Measurements from ENCODE around the gene A2M. TPM values are rescaled to one million over a fixed set of nuclear protein-coding genes. Genes with fewer than 3 reads are reported as not detected.

The A2M gene
- total and polyA plus RNA-seq, 2 donors (not counting 3 experiments of a cell fraction or from before 2014, with no cell fraction given), result 11.5 to 16.9 TPM

GRCh38 chr12:9127484-9127883, 11.8 kb upstream of the A2M start:
- Histone ChIP-seq H3K4me2 (ENCODE audit: insufficient read depth, low read length) (no peak overlapping the region), H2AFZ (ENCODE audit: low read depth, low read length) (no peak overlapping the region), H3K9me1 (replicated peaks; ENCODE audit: control insufficient read depth, extremely low read depth, insufficient read depth, low read length) (no peaks in the 10 kb centered on the region), H4K20me1 (replicated peaks; ENCODE audit: control insufficient read depth, extremely low read depth, insufficient read depth, low read length) (no peaks in the 10 kb centered on the region), H3K9me3 (replicated peaks; ENCODE audit: control insufficient read depth, insufficient read depth, low read length) (no peaks in the 10 kb centered on the region), H3K4me3 (replicated peaks in 1 of 3; ENCODE audit: insufficient read depth in 1 of 3, low read depth in 1 of 3, low read length in 3 of 3) (no peak overlapping the region), H3K27ac (ENCODE audit: insufficient read depth, low read depth, low read length) (no peak overlapping the region), H3K79me2 (ENCODE audit: control insufficient read depth, insufficient read depth, low read length) (no peaks in the 10 kb centered on the region), H3K4me1 (ENCODE audit: control insufficient read depth, extremely low read depth, insufficient read depth, low read length) (peaks cover 4% of the 10 kb centered on the region), H3K27me3 (ENCODE audit: control insufficient read depth in 2 of 2, insufficient read depth in 2 of 2, low read length in 2 of 2) (no peaks in the 10 kb centered on the region), H3K36me3 (ENCODE audit: control insufficient read depth in 2 of 2, extremely low read depth in 1 of 2, insufficient read depth in 2 of 2, low read length in 2 of 2) (no peaks in the 10 kb centered on the region), H3K9ac (replicated peaks; ENCODE audit: extremely low read depth, insufficient read depth, low read length) (no peak overlapping the region)
- TF ChIP-seq MAX (IDR thresholded peaks at IDR 0.05; ENCODE audit: insufficient read depth, insufficient read length) (no peak), POLR2AphosphoS5 (IDR thresholded peaks at IDR 0.05; ENCODE audit: insufficient read depth, low read depth, low read length) (no peak), POLR2A (IDR thresholded peaks at IDR 0.05; ENCODE audit: low read depth, low read length) (no peak), EZH2 (IDR thresholded peaks at IDR 0.05; ENCODE audit: borderline replicate concordance, low read depth, low read length, severe bottlenecking) (no peak), GATA2 (IDR thresholded peaks at IDR 0.05; ENCODE audit: insufficient read depth, insufficient read length, low read depth, low read length) (no peak), CTCF (IDR thresholded peaks at IDR 0.05; ENCODE audit: extremely low read depth in 1 of 2, insufficient read depth in 1 of 2, low read depth in 1 of 2, low read length in 2 of 2) (no peak), MYC (IDR thresholded peaks at IDR 0.05; ENCODE audit: low read depth, low read length) (no peak), JUN (IDR thresholded peaks at IDR 0.05; ENCODE audit: borderline replicate concordance, insufficient read depth, insufficient read length, low read depth) (no peak)
- dilution Hi-C loops (cut with MboI; ENCODE audit: extremely low pct_ligation_motif_present, low sequenced_read_pairs), result no loop called here
- ChIA-PET POLR2A (no interaction called here), CTCF (no interaction called here)
- DNase-seq (ENCODE audit: low read depth, low spot score) (no peak), FAIRE-seq (no peak)
- no TSS peak for BruUV-seq (replicated peaks)
- intact Hi-C loops (cut with micrococcal nuclease), result no loop called here
